Activated naive CD4-positive, alpha-beta T cell treated with anti-CD3 and anti-CD28 coated beads, Interleukin-2, amount 50 U/mL, for 16 hours (primary cell): ENCODE data around the gene MAML3.
"Not testable (repeated sequence)": the region's sequence is repeated elsewhere in the genome, so short reads cannot be mapped to it uniquely, and the experiment has no call there.

Source experiments
- DNase-seq: peaks from one replicate; pipeline ENCODE4 v3.0.0-alpha.2; 2020

The MAML3 gene

DNA sequence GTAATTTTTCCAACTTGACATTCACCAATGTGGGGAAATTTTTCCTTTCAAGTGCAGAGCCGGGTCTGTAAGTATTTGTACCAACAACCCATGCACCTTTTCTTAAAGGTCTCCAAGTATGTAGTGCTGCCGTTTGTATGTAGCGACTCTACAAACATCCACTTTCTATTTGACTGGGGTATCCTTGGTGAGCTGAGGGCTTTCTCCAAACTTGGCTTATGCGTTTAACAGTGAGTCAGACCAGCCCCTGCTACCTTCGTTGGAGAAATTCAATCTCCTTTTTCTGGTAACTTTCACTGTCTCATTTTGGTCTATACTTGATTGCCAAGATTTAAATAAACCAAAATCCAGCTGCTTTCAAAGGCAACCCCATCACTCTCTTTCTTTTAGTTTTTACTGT is 453.4 kb downstream of the MAML3 start:
- DNase-seq: no peak

DNA sequence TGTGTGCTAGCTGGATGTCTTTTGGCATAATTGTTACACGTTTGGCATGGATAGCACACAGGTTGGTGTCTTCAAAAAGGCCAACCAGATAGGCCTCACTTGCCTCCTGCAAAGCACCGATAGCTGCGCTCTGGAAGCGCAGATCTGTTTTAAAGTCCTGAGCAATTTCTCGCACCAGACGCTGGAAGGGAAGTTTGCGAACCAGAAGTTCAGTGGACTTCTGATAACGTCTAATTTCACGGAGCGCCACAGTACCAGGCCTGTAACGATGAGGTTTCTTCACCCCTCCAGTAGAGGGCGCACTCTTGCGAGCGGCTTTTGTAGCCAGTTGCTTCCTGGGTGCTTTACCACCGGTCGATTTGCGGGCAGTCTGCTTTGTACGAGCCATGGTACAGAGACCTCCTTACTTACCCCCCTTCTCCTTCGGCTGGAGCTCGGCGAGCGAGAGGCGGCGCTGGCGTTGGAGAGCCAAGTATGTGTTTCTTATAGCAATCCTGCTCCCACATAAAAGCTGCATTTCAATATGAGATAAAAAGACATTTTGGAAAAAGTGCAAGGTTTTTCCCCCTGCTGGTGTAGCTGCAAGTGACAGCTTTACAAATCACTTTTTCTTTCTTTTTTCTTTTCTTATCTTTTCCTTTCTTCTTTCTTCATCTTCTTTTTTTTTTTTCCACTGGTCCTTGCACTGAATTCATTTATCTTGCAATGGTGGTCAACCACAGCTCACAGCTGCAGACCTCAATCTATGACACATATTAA is 455.6 kb downstream of the MAML3 start:
- not testable (repeated sequence) for DNase-seq

DNA sequence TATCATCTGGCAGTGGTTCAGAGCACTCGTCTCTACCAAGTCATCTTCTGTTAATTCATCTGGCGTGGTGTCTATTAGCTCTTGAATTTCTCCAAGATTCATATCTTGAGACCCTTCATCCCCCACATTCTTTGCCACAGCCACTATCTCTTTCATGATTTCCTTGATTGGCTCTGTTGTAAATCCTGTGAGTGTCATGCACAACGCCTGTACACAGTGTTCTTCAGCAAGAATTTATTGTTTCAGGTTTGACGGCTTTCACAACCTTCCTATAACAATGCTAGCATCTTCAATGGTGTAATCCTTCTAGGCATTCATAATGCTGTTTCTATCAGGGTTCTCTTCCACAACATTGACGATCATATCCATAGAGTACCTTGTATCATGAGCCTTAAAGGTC is 457.5 kb downstream of the MAML3 start:
- DNase-seq: no peak

DNA sequence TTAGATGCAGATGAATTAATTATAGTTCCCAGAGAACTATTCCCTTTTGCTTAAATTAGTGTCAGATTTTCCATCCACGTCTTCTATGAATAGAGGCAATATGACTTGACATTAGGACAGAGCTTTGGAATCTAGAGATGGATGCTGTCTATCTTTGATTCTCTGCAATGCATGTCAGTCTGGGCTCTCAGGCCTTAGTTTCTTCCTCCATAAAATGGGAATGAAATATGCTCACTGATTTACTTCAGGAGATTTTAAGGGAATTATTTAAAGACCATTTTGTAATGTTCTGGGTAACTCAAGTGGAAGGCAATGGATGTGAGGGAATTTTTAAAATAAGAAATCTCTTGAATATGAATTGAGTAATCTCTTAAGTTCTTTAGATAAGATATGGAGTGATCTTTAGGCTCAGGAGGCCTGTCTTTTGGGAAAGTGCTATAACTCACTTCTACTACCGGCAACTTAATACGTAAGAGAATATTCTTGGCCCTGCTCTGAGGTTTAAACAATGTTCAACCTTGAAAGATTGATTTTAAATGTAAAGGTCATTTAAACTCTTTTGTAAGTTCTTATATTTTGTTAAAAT is 459.4 kb downstream of the MAML3 start:
- DNase-seq: no peak

DNA sequence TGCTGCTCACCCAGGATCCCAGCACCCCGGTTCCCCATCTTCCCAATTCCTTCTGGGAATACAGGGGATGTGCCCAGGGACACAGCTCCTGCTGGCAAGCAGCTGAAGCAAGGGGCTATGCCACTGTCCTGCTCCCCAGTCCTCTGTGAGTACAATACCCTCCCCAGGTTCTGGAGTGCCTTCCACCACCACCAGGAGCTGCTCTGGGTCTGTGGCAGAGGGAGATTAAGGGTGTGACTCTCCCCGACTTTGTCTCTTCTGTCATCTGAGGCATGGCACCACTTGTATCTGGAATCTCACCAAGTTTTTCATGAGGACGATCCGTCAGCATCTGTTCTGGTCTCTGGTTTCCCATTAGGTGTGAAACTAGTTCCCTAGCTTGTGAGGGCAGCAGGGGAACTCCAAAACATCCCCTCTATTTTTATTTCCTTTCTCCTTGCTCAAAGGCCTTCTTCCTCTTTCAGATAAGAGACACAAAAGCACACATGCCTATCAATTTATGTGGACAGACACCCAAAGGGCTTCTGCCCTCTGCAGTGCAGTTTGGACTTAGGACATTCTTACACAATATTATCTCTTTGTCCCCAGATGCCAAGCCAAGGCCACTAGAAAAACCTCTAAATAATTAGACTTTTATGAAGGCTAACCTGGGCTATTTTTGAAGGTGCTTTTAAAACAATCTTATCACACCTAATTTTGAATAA is 461.5 kb downstream of the MAML3 start:
- DNase-seq: no peak

DNA sequence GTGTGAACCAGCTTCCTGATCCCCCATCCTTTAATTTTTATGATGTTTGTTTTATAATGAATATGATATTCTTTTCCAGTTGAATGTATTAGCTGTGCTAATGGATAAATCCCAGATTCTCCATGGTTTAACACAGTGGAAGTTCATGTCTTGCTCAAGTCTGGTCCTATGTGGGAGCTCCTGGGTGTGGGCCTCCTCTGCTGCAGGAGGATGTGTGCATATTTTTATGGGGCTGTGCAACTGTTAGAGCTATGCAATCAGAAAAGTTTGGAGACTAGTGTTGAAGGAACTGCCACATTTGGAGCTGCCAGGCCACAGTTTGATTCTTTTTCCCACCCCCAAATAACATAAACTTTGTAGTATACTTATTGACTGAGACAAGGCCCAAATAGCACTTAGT is 463.6 kb downstream of the MAML3 start:
- DNase-seq: no peak

DNA sequence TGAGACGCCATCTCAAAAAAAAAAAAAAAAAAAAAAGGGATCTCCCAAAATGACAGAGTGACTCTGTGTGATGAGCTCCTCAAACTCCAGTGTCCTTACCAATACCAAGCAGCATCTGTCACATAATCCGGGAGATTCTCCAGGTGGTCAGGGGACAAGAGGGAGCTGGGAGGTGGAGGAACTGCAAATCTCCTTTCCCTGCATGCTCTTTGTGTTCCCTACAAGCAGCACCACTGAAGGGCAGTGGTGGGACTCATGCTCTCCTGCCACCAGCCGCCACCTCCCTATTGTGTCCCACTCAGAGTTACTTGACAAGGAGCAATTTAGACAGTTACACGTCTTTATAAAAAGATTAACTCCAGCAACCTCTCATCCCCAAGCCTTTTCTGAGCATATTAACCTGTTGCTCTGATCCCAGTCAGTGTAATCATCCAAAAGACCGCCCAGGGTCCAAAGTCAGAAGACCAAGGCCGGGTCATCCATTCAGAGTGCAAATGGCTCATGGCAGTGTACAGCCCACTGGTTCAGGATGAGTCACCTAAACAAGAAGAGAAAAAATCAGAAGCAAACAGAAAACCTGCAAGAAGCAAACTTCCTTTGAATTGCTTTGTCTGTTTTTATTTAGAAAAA is 464.8 kb downstream of the MAML3 start:
- no peak for DNase-seq

DNA sequence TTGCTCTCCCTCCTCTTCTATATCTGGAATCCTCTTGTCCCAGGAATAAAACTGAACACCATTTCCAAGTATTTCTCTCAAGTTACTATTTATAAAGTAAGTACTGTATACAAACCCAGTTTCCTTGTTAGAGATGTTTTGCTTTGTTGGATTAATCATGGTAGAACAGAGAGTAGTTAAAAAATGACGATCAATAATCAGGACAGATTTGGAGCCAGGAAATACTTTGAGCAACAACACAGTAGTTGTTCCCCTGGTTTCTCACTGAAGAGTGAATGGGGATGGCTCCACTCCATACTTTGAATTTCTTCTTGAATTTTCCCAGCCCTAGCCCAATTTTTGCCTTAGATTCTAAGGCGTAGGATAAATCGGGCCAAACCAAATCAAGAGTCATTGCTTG is 467.0 kb downstream of the MAML3 start:
- no peak for DNase-seq

DNA sequence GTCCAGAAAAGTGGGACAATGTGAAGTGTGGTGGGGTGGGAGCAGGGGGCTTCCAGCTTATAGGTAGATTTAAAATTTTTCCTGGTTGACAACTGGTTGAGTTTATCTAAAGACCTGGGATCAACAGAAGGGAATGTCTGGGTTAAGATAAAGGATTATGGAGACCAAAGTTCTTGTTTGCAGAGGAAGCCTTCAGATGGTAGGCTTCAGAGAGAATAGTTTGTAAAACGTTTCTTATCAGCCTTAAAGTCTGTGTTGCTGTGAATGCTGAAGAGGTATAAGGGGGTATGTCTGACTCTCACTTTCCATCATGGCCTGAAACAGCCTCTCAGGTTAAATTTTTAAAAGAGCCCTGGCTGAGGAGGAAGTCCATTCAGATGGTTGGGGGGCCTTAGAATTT is 467.9 kb downstream of the MAML3 start:
- DNase-seq: no peak

DNA sequence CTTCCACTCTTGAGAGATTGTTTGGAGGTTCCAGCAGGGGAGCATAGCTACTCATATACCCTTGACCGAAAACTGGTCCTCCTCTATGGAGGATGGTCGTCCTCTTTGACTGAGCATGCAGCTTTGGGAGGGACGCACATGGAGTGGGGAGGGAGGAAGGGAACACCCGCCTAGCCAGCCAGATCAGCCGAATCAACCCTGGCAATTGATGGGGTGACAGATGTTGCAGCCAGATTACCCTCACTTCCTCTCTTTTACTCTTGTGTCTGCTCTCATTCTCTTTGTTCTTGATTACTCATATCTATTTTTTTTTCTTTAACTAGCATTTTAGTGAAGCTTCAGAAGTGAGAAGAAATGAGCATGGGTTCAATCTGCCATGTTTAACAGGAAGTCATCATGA is 468.8 kb downstream of the MAML3 start:
- DNase-seq: no peak

DNA sequence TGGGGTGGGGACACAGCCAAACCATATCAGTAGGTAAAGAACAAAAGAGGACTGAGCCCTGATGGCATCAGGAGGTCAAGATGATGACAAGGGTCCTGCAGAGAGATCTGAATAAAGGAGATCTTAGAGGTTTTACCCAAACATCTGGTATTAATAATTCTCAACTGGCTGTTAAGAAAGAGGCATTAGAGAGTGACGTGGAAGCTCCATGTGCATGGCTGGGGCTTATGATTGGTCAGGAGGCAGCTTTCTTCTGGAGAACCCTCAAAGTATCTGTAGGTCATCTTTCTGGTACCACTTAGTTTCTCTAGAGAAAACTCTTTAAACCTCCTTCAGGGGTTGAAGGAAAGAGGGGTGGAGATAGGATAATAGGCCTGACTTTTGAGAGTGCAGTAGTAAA is 469.6 kb downstream of the MAML3 start:
- DNase-seq: no peak

DNA sequence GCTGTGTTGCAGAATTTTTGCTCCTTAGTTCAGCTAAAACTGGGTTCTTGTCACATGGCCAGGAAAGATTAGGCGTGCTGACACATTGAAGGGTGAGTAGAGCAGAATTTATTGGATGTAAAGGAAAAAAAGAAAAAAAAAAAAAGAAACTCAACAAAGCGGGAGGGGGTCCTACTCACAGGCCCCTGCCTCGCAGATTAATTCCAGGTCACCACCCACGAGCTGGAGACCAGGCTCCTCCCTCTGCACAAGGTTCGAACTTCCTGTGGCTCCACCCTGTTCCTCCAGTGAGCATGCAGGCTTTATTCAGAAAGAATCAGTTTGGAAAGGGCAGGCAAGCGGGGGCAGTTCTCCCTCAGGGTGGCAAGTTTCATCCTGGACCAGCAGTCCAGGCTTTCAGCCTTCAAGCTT is 471.2 kb downstream of the MAML3 start:
- DNase-seq: no peak

DNA sequence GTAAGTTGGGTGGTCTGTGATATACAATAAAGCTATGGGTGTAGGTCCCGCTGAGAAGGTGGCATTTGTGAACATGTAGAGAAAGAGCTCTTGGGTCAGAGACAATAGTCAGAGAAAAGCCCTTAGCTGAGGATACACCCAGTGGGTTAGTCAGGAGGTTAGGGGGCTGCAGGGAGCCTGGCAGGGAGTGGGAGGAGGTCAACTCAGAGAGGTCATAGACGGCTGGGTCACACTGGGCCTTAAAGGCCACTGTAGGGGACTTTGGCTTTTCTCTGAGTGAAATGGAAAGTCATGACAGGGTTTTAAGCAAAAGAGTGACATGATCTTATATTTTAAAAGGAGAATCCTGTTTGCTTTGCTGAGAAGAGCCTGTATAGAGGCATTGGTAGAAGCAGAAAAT is 471.7 kb downstream of the MAML3 start:
- DNase-seq: no peak

DNA sequence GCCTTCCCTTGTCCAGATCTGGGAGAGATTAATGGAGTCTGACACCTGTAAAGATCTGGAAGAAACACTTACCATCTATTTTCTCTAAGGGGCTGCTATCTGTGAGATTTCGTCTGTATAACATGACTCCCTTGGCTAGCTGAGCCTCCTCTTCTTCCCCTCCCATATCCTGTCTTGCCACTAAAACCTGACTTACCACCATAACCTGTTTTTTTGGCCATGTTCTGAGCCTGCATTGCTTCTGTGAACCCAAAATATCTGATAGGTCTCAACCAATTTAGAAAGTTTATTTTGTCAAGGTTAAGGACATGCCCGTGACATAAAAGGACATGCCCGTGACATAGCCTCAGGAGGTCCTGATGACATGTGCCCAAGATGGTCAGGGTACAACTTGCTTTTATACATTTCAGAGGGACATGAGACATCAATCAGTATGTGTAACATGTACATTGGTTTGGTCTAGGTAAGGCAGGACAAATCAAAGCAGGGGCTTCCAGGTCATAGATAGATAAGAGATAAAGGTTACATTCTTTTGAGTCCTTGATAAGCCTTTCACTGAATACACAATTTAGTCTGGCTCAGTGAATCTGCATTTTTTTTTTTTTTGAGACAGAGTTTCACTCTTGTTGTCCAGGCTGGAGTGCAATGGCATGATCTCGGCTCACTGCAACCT is 476.9 kb downstream of the MAML3 start:
- DNase-seq: no peak

DNA sequence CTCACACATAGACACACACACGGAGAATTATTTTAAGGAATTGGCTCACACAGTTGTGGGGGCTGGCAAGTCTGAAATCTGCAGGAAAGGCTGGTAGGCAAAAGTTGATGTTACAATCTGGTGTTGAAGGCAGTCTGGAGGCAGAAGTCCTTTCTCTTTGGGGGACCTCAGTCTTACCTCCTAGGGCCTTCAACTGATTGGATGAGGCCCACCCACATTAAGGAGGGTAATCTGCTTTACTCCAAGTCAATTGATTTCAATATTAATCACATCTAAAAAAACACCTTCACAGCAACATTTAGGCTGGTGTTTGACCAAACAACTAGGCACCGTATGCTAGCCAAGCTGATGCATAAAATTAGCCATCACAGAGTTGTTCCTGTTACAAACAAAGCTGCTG is 477.6 kb downstream of the MAML3 start:
- DNase-seq: no peak

DNA sequence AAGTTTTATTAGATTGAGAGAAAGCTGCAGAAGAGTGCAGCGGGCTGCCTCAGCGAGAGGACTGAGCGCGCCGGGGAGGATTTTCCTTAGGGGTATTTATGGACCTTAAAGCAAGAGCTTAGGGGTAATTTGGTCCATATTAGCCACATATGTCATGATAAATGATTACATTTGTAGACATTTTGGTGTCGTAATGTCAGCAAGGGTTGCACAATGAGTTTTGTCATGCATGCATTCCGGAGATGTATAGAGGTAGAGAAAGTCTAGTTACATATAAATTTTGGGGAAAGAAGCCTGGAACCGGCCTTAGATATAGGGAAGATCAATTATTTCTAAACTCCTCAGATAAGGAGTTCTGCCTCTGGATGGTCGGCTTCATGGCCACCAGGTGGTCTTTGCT is 478.3 kb downstream of the MAML3 start:
- no peak for DNase-seq

DNA sequence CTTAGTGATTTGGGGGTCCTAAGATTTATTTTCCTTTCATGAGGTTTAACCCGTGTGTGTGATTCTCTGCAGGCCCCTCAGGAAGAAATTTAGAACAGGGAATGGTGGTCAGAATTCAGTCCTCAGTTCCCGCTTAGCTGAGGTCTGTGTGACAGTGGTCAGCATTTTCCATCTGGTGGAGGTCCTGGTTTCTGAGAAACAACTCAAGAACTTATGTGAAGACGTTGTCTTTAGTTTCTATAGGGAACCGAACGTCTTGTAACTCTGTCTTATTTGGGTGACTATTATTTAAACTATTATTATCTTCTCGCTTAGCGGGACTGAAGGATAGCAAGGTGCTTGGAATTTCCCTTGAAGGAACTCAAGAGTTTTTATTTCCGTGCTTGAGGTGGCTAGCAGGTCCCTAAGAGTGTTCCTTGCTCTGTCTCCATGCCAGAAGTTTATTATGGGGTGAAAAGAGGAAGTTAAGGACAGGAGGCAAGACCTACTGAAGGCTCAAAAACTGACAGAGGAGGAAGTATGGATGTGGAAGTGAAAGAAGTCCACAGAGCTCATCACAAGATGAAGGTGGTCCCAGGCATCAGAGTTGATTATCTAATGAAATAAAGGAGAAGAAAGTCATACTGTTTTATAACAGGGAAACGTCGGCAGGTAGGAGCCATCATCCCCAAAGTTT is 479.0 kb downstream of the MAML3 start:
- DNase-seq: no peak

DNA sequence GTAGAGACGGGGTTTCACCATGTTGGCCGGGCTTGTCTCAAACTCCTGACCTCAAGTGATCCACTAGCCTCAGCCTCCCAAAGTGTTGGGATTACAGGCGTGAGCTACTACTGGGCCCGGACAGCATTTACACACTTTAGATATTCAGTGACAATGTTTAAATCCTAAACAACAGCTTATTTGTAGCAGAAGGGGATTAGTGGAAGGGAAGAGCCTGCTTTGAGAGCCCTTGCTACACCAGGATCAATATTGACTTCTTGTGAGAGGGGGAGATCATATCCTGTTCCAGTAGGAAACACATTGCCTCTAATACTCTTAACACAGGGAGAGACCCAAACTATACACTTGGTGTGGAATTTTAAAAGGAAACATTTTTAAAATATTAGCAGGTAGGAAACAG is 481.3 kb downstream of the MAML3 start:
- DNase-seq: no peak

DNA sequence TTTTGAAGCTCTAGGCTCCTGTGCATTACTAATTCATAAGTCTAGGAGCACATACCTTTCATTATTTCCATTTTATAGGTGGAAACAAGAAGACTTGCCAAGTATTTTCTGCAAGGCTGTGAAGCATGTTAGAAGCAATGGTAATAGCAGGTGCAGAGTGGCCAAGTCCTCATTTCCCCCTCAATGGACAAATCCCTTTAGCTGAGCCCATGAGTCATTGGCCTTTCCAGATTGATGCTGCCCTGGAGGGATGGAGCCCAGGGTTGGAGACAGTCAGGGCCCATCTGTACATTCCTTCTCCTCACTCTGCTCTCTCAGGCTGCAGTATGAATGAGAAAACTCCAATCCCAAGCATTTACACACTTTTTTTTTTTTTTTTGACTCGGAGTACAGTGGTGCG is 481.8 kb downstream of the MAML3 start:
- DNase-seq: no peak

DNA sequence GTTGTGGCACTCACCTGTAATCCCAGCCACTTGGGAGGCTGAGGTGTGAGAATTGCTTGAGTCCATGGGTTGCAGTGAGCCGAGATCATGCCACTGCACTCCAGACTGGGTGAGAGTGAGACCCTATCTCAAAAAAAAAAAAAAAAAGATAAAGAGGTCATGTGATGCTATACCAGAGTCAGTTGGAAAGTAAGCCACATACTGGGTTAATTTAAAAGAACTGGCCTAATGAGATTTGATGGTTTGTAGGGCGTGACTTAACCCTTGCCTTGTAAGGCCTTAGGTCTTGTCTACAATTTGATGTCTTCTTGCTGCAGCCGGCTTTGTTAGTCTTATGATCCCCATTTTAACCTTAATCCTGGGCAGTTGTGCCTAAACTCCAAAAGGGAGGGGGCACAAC is 483.2 kb downstream of the MAML3 start:
- no peak for DNase-seq

DNA sequence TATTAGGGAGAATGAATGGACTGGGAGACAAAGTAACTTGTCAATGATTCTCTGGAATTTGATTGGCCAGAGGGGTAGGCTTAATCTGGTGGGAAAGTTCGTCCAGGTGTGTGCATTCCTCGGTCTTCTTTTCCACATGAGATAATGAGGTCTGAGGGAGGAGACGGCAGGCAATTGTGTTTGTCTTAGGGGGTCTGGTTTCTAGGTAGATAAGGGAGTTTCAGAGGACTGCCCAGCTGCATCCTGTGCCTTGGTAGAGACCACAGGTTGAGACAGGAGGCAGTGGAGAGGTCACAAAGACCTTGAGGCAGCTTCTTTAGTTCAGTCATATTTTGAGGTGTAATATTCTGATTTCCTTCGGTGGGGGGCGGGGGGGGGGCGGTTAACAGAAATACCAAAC is 484.1 kb downstream of the MAML3 start:
- no peak for DNase-seq

DNA sequence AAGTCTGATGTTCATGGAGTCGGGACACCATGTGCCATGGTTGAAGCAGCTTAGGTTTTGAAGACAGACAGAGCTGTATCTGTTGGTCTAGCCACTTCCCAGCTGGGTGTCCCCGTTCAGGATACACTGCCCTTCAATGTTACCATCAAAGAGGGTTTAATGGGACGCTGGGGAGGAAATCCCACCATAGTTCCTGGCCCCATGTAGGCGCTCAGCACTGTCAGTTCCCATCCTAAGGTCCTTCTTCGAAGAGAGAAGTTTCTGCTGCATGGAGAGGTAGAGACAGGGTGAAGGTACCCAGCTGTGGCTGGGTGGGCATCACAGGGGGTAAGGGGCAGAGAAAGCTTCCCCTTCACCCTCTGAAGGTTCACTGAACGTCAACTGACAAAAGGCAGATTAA is 484.6 kb downstream of the MAML3 start:
- DNase-seq: no peak
